H1 (cell line): ENCODE data around the gene PTPA. TPM values are rescaled to one million over a fixed set of nuclear protein-coding genes. Genes with fewer than 3 reads are reported as not detected.

ENCODE experiments used
- CTCF ChIA-PET: fragments of 300-600 bp; sonication (Branson Sonifier 250); formaldehyde crosslinking; loops from one replicate; lab custom pipeline; 2021; ENCODE audit not compliant: partially characterized antibody; lab: Charles Lee
- POLR2A ChIA-PET: fragments of 300-600 bp; sonication (Branson Sonifier 250); formaldehyde crosslinking; loops from one replicate; lab custom pipeline; 2021; ENCODE audit warnings: inconsistent platforms; ENCODE audit not compliant: partially characterized antibody; lab: Charles Lee
- DNase-seq, 2 experiments: peaks; one replicate each; pipeline versions ENCODE4 v3.0.0 to v3.0.0-alpha.2; 2010 to 2022; ENCODE audit warnings: low spot score in 2 of 2, low read depth in 1 of 2, mixed read lengths in 1 of 2
- FAIRE-seq: peaks from 2 replicates; lab custom pipeline; 2011; peaks lifted over from hg19 to GRCh38; lab: Jason Lieb, UNC
- H2AFZ ChIP-seq: 2 replicates; pipeline ENCODE4 v1.8.1; 2012; ENCODE audit warnings: low read length, inconsistent platforms
- H2AK5ac ChIP-seq: 2 replicates; pipeline ENCODE4 v1.6.1; 2013; ENCODE audit warnings: low read depth, low read length
- H2BK120ac ChIP-seq: replicated peaks from 2 replicates; pipeline ENCODE3; 2013; ENCODE audit warnings: low read depth, low read length, inconsistent platforms
- H2BK12ac ChIP-seq: 2 replicates; pipeline ENCODE4 v1.6.1; 2013; ENCODE audit warnings: low read depth, low read length
- H2BK15ac ChIP-seq: 2 replicates; pipeline ENCODE4 v1.6.1; 2013; ENCODE audit warnings: low read length
- H2BK20ac ChIP-seq: 2 replicates; pipeline ENCODE4 v1.6.1; 2013; ENCODE audit warnings: low read length
- H2BK5ac ChIP-seq: 2 replicates; pipeline ENCODE4 v1.6.1; 2013; ENCODE audit warnings: low read depth, low read length
- H3K14ac ChIP-seq: 2 replicates; pipeline ENCODE4 v1.6.1; 2013; ENCODE audit warnings: inconsistent platforms; ENCODE audit not compliant: insufficient read length
- H3K18ac ChIP-seq: 2 replicates; pipeline ENCODE4 v1.6.1; 2013; ENCODE audit warnings: low read length; ENCODE audit errors: extremely low read depth
- H3K23ac ChIP-seq: 2 replicates; pipeline ENCODE4 v1.6.1; 2013; ENCODE audit warnings: inconsistent platforms; ENCODE audit not compliant: insufficient read length
- H3K23me2 ChIP-seq: 2 replicates; pipeline ENCODE4 v1.6.1; 2013; ENCODE audit warnings: low read depth, low read length
- H3K27ac ChIP-seq: 2 replicates; pipeline ENCODE4 v1.6.1; 2011; ENCODE audit warnings: low read depth, low read length, inconsistent platforms
- H3K27me3 ChIP-seq, 4 experiments: replicated peaks in 1 of 4; 1 replicate in 1 of 4; 2 replicates in 3 of 4; pipeline versions ENCODE4 v1.6.1 to v1.8.1; 2011 to 2013; ENCODE audit warnings: low read length in 3 of 4, mild to moderate bottlenecking in 3 of 4, inconsistent platforms in 2 of 4, mixed read lengths in 2 of 4, moderate library complexity in 1 of 4; ENCODE audit not compliant: control insufficient read depth in 3 of 4, insufficient read depth in 3 of 4; ENCODE audit errors: extremely low read depth in 1 of 4
- H3K36me3 ChIP-seq, 4 experiments: 2 replicates each; pipeline versions ENCODE4 v1.6.1 to v1.8.1; 2011 to 2013; ENCODE audit warnings: mild to moderate bottlenecking in 4 of 4, low read length in 3 of 4, moderate library complexity in 2 of 4, control low read depth in 1 of 4, inconsistent platforms in 1 of 4; ENCODE audit not compliant: insufficient read depth in 4 of 4, control insufficient read depth in 2 of 4
- H3K4ac ChIP-seq: replicated peaks from 2 replicates; pipeline ENCODE3; 2013; ENCODE audit warnings: low read length, low read depth, mixed read lengths, inconsistent platforms; ENCODE audit not compliant: insufficient read length
- H3K4me1 ChIP-seq, 4 experiments: replicated peaks in 1 of 4; 1 replicate in 1 of 4; 2 replicates in 3 of 4; pipeline versions ENCODE4 v1.6.1 to v1.8.1; 2011 to 2013; ENCODE audit warnings: low read length in 3 of 4, inconsistent platforms in 2 of 4, mixed read lengths in 1 of 4; ENCODE audit not compliant: insufficient read depth in 4 of 4, control insufficient read depth in 3 of 4
- H3K4me2 ChIP-seq, 2 experiments: 2 replicates each; pipeline versions ENCODE4 v1.6.1 to v1.8.1; 2011 to 2013; ENCODE audit warnings: low read depth in 2 of 2, low read length in 2 of 2, control low read depth in 1 of 2, inconsistent platforms in 1 of 2, mild to moderate bottlenecking in 1 of 2; ENCODE audit not compliant: insufficient read depth in 1 of 2
- H3K4me3 ChIP-seq, 4 experiments: fragments of 200-600, 300-600 bp in 1 of 4; sonication (generic), shearing (Covaris generic), sonication (Bioruptor Twin) in 1 of 4; 2 replicates each; pipeline versions ENCODE4 v1.5.1 to v1.8.1; 2011 to 2016; ENCODE audit warnings: low read length in 4 of 4, low read depth in 3 of 4, control low read depth in 2 of 4, inconsistent platforms in 2 of 4, mild to moderate bottlenecking in 2 of 4, mixed read lengths in 1 of 4, moderate library complexity in 1 of 4; ENCODE audit not compliant: insufficient read depth in 2 of 4; ENCODE audit errors: extremely low read depth in 1 of 4
- H3K56ac ChIP-seq: replicated peaks from 2 replicates; pipeline ENCODE3; 2013; ENCODE audit warnings: low read depth, mild to moderate bottlenecking, mixed read lengths, low read length, inconsistent platforms; ENCODE audit not compliant: insufficient read length
- H3K79me1 ChIP-seq: 2 replicates; pipeline ENCODE4 v1.6.1; 2013; ENCODE audit warnings: low read depth, low read length, control low read depth
- H3K79me2 ChIP-seq, 2 experiments: 2 replicates each; pipeline versions ENCODE4 v1.6.1 to v1.8.1; 2012 to 2013; ENCODE audit warnings: low read length in 2 of 2, mild to moderate bottlenecking in 2 of 2, inconsistent platforms in 1 of 2; ENCODE audit not compliant: insufficient read depth in 2 of 2, control insufficient read depth in 1 of 2
- H3K9ac ChIP-seq, 4 experiments: replicated peaks in 1 of 4; 1 replicate in 1 of 4; 2 replicates in 3 of 4; pipeline versions ENCODE4 v1.6.1 to v1.8.1; 2011 to 2013; ENCODE audit warnings: low read depth in 3 of 4, low read length in 3 of 4, control low read depth in 2 of 4, mild to moderate bottlenecking in 2 of 4, moderate library complexity in 2 of 4, inconsistent platforms in 1 of 4; ENCODE audit errors: extremely low read depth in 1 of 4
- H3K9me3 ChIP-seq, 2 experiments: 2 replicates each; pipeline versions ENCODE4 v1.6.1 to v1.8.1; 2012 to 2013; ENCODE audit warnings: mild to moderate bottlenecking in 2 of 2, moderate library complexity in 2 of 2, control low read depth in 1 of 2, inconsistent platforms in 1 of 2, low read depth in 1 of 2, low read length in 1 of 2, mixed read lengths in 1 of 2; ENCODE audit not compliant: insufficient read depth in 2 of 2
- H4K20me1 ChIP-seq, 2 experiments: replicated peaks in 1 of 2; 2 replicates each; pipeline versions ENCODE3 to v1.8.1; 2011 to 2013; ENCODE audit warnings: inconsistent platforms in 2 of 2, low read length in 2 of 2, mild to moderate bottlenecking in 1 of 2; ENCODE audit not compliant: insufficient read depth in 2 of 2, control insufficient read depth in 1 of 2
- H4K5ac ChIP-seq: 2 replicates; pipeline ENCODE4 v1.6.1; 2013; ENCODE audit warnings: low read length, low read depth, mixed read lengths, inconsistent platforms; ENCODE audit not compliant: insufficient read length
- H4K8ac ChIP-seq: 2 replicates; pipeline ENCODE4 v1.8.0; 2013; ENCODE audit warnings: mild to moderate bottlenecking, moderate library complexity, low read length, inconsistent platforms; ENCODE audit not compliant: insufficient read depth; ENCODE audit errors: extremely low read depth
- H4K91ac ChIP-seq: replicated peaks from 2 replicates; pipeline ENCODE3; 2013; ENCODE audit warnings: low read length, mixed read lengths, inconsistent platforms; ENCODE audit not compliant: insufficient read length
- ATF2 ChIP-seq: IDR thresholded peaks from 2 replicates; pipeline ENCODE4 v1.6.1; 2012; ENCODE audit warnings: low read length, inconsistent platforms
- ATF3 ChIP-seq: IDR thresholded peaks from 2 replicates; pipeline ENCODE4 v1.6.1; 2011; ENCODE audit warnings: low read depth, mild to moderate bottlenecking, low read length; ENCODE audit not compliant: insufficient read depth
- BCL11A ChIP-seq, 2 experiments: IDR thresholded peaks; one replicate each; pipeline ENCODE4 v1.6.1; 2011; ENCODE audit warnings: low read depth in 2 of 2, low read length in 2 of 2, mild to moderate bottlenecking in 2 of 2
- CBX8 ChIP-seq: fragments of 300-800, 300-1000 bp; sonication (generic); IDR thresholded peaks from 2 replicates; pipeline ENCODE4 v1.7.1; 2016; ENCODE audit warnings: low read depth, low read length, borderline replicate concordance
- CEBPB ChIP-seq: IDR thresholded peaks from 2 replicates; pipeline ENCODE4 v1.6.1; 2012; ENCODE audit warnings: low read depth, low read length
- CHD1 ChIP-seq: IDR thresholded peaks from 2 replicates; pipeline ENCODE4 v1.6.1; 2012; ENCODE audit warnings: low read depth, low read length, improper control_type of control experiment
- CREB1 ChIP-seq: IDR thresholded peaks from 2 replicates; pipeline ENCODE4 v1.6.1; 2012; ENCODE audit warnings: inconsistent platforms
- JUND ChIP-seq: IDR thresholded peaks from 2 replicates; pipeline ENCODE4 v1.6.1; 2011; ENCODE audit warnings: mild to moderate bottlenecking, improper control_type of control experiment, low read length
- MAX ChIP-seq: IDR thresholded peaks from 2 replicates; pipeline ENCODE4 v1.6.1; 2012; ENCODE audit warnings: inconsistent platforms
- RNF2 ChIP-seq: fragments of 200-900, 300-1000 bp; sonication (generic); IDR thresholded peaks from 2 replicates; pipeline ENCODE4 v1.7.1; 2016; ENCODE audit warnings: borderline replicate concordance, low read depth, mild to moderate bottlenecking, antibody characterized with exemption, low read length; ENCODE audit not compliant: poor library complexity, severe bottlenecking; ENCODE audit errors: missing control alignments
- TAF1 ChIP-seq: IDR thresholded peaks from 2 replicates; pipeline ENCODE4 v1.6.1; 2011; ENCODE audit warnings: mild to moderate bottlenecking, low read depth, low read length
- WGBS, 2 experiments: shearing (Covaris generic) in 1 of 2; methylation state at CpG; one replicate each; pipeline versions ENCODE4 v1.1.6 to v1.1.7; 2013 to 2015; ENCODE audit warnings: low lambda C conversion rate in 2 of 2, mixed read lengths in 2 of 2, inconsistent platforms in 1 of 2, low coverage in 1 of 2, missing lambda C conversion rate in 1 of 2; ENCODE audit not compliant: insufficient replicate concordance in 2 of 2, insufficient coverage in 1 of 2, insufficient read length in 1 of 2; ENCODE audit errors: extremely low coverage in 1 of 2, missing lambda C conversion rate in 1 of 2; 5-methylcytosine and 5-hydroxymethylcytosine counted together
- polyA plus RNA-seq, 7 experiments: library from polyadenylated mRNA; depleted of rRNA in 3 of 7; stranded (reverse) in 5 of 7; unstranded in 2 of 7; fragments of >200 nt in 5 of 7; fragments of 200-250 nt in 2 of 7; gene quantifications; 1 replicate in 5 of 7; 2 replicates in 1 of 7; 4 replicates in 1 of 7; pipeline versions ENCODE4 v1.2.1 to v1.2.3, GENCODE V29; 2011 to 2013; ENCODE audit warnings: missing spikeins in 2 of 7, mixed read lengths in 2 of 7
- total RNA-seq: library from RNA; stranded (reverse); fragmentation: NEBNext Ultra II Directional; extraction: Animal tissue kit (Norgen Biotek cat#: 25700); gene quantifications from 2 replicates; pipeline ENCODE4 v1.2.1, GENCODE V29; 2021

The PTPA gene
- total and polyA plus RNA-seq, 2 of the 8 experiments (the other 6 are each of a cell fraction or from before 2014, with no cell fraction given) = 114 to 145 TPM

- no peak for DNase-seq
- CTCF ChIA-PET = interaction anchor here (1.0 to 2.5 kb wide), 5 partner anchors 19 to 61 kb away, joined by 3 to 9 read pairs (median 3); no protein-coding TSS in a partner anchor
- WGBS, 2 experiments = 90% methylated on average over 6 of the region's 13 CpGs; no CpG with 5 or more reads in 1 of the 2 experiments
- Histone ChIP-seq H2BK120ac (no peak overlapping the region), H2BK12ac (0 out of 2 replicates have a peak overlapping the region, but pooled peaks have one; percentile 27), H3K79me1 (no peaks in the 10 kb centered on the region), H4K5ac (no peak overlapping the region), H2BK5ac (no peak overlapping the region), H2AFZ (no peak overlapping the region), H4K91ac (peak overlapping the region; percentile 27), H3K36me3 (no peaks in the 10 kb centered on the region), H3K27ac (no peak overlapping the region), H3K14ac (no peak overlapping the region), H2AK5ac (no peak overlapping the region), H3K9ac (no peak overlapping the region), H3K4ac (peak overlapping the region; percentile 69), H3K56ac (no peak overlapping the region), H2BK15ac (no peak overlapping the region), H3K4me2 (no peak overlapping the region), H3K4me1 (peaks cover 0 to 5% (median 1%) of the 10 kb centered on the region in 4 experiments; a peak in 2 of 7 replicates), H4K8ac (peak overlapping the region; percentile 62; the same call in 1 of the 2 replicates), H3K27me3 (peaks cover 0 to 6% (median 4%) of the 10 kb centered on the region in 4 experiments; a peak in 4 of 7 replicates), H3K9me3 (no peaks in the 10 kb centered on the region), H3K4me3 (no peak overlapping the region), H4K20me1 (no peaks in the 10 kb centered on the region), H3K18ac (no peak overlapping the region), H3K23me2 (no peaks in the 10 kb centered on the region), H3K23ac (no peak overlapping the region), H2BK20ac (no peak overlapping the region), H3K79me2 (no peaks in the 10 kb centered on the region)
- POLR2A ChIA-PET = interaction anchor here (1.5 kb wide), 1 partner anchor 38 kb away, joined by 3 read pairs; no protein-coding TSS in a partner anchor
- no peak for FAIRE-seq
- TF ChIP-seq CREB1 (no peak), ATF3 (no peak), RNF2 (no peak), CBX8 (no peak), TAF1 (no peak), ATF2 (no peak), CEBPB (no peak), JUND (no peak), CHD1 (no peak), BCL11A (IDR thresholded peaks at IDR 0.05; ENCODE audit: low read depth in 2 of 2, low read length in 2 of 2) (no peak), MAX (no peak)
Observed at GRCh38 chr9:129102095-129102525, 9.1 kb upstream of the PTPA start.
